ENCODE measurements around the gene EFHB.
"Not testable (repeated sequence)": the region's sequence is repeated elsewhere in the genome, so short reads cannot be mapped to it uniquely, and the experiment has no call there.

EFHB gene

GRCh38 chr3:19934098-19934566 lies at the start of gene EFHB:
Gene EFHB, minus strand, starts transcription at chr3:19934217. Its CDS starts 199 bp downstream, at chr3:19934018.
- no peak for DNase-seq

- no peak for DNase-seq
Observed at GRCh38 chr3:19972054-19972453, 38.0 kb upstream of the EFHB start.

GRCh38 chr3:19970327-19970726 lies 36.3 kb upstream of the EFHB start:
- DNase-seq: no peak

GRCh38 chr3:19967812-19968211 lies 33.8 kb upstream of the EFHB start:
- DNase-seq: no peak

GRCh38 chr3:19967208-19967607 lies 33.2 kb upstream of the EFHB start:
- DNase-seq: no peak

- no peak for DNase-seq
Observed at GRCh38 chr3:19961960-19962359, 27.9 kb upstream of the EFHB start.

- DNase-seq: no peak
Observed at GRCh38 chr3:19960696-19961095, 26.7 kb upstream of the EFHB start.

GRCh38 chr3:19959505-19959904 lies 25.5 kb upstream of the EFHB start:
- no peak for DNase-seq

- not testable (repeated sequence) for DNase-seq
Observed at GRCh38 chr3:19957354-19957753, 23.3 kb upstream of the EFHB start.

- DNase-seq: no peak
Observed at GRCh38 chr3:19954676-19955075, 20.7 kb upstream of the EFHB start.

GRCh38 chr3:19950316-19950715 lies 16.3 kb upstream of the EFHB start:
- no peak for DNase-seq

GRCh38 chr3:19948226-19948591 lies 14.2 kb upstream of the EFHB start:
- no peak for DNase-seq

- peak; percentile 47 for DNase-seq
Observed at GRCh38 chr3:19947549-19948225, 13.7 kb upstream of the EFHB start.

GRCh38 chr3:19946832-19947548 lies 13.0 kb upstream of the EFHB start, which contains the start of gene RAB5A:
Gene RAB5A, plus strand, starts transcription at chr3:19947097. Its CDS starts 3,802 bp downstream, at chr3:19950899.
- peak; percentile 97 for DNase-seq

- no peak for DNase-seq
Observed at GRCh38 chr3:19945969-19946831, 12.2 kb upstream of the EFHB start.

GRCh38 chr3:19945534-19945933 lies 11.5 kb upstream of the EFHB start:
- DNase-seq: no peak

- DNase-seq: no peak
Observed at GRCh38 chr3:19940643-19941042, 6.6 kb upstream of the EFHB start.

- DNase-seq: no peak
Observed at GRCh38 chr3:19938295-19938627, 4.2 kb upstream of the EFHB start.

GRCh38 chr3:19937459-19938294 lies 3.7 kb upstream of the EFHB start:
- DNase-seq: no peak

GRCh38 chr3:19932422-19932821 lies 1.6 kb downstream of the EFHB start:
- DNase-seq: no peak

GRCh38 chr3:19931767-19932188 lies 2.2 kb downstream of the EFHB start:
- DNase-seq: no peak

GRCh38 chr3:19931180-19931692 lies 2.8 kb downstream of the EFHB start:
- DNase-seq: peak; percentile 32

Data from CD4-positive, alpha-beta T cell treated with Interleukin-4 for 4 hours (primary cell).